GM12891 (cell line): Measurements from ENCODE around the gene S100Z.

Experiments used
- POLR2A ChIP-seq: IDR thresholded peaks from 2 replicates; pipeline ENCODE4 v1.6.1; 2011; ENCODE audit warnings: low read depth, low read length, control low read depth
- POLR2AphosphoS5 ChIP-seq: IDR thresholded peaks from 2 replicates; pipeline ENCODE4 v1.6.1; 2011; ENCODE audit warnings: low read depth, low read length, control low read depth

DNA sequence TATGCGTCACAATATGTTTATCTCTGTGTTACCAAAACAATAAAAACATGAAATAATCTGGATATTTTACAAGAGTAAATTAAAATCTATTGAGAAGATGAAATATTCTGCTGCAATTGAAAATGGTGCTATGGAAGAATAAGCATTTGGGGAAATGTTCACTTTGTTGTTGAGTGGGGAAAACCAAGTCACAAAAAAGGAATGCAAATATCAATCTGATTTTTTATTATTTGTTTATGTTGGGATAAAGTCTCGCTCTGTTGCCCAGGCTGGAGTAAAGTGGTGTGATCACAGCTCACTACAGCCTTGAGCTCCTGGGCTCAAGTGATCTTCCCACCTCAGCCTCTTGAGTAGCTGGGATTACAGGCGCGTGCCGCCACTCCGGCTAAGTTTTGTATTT is 39.6 kb upstream of the S100Z start:
- TF ChIP-seq POLR2AphosphoS5 = no peak
- TF ChIP-seq POLR2A = no peak
